ENCODE measurements around the gene RECQL5.
A peak's percentile ranks its signal among the peaks of the same experiment; 100 is the strongest.

RECQL5 gene

GRCh38 chr17:75666959-75667790 is at the start of gene RECQL5, which contains the start of gene SAP30BP:
Gene RECQL5 (minus strand): TSS chr17:75667154. CDS start chr17:75666557, 597 bp downstream.
Gene SAP30BP (plus strand): TSS chr17:75667338. CDS start chr17:75667373, 35 bp downstream.
- DNase-seq, result peak; percentile 86

- no peak for DNase-seq
Observed at GRCh38 chr17:75712446-75712845, 45.5 kb upstream of the RECQL5 start.

GRCh38 chr17:75707079-75707571 is 40.2 kb upstream of the RECQL5 start:
- no peak for DNase-seq

GRCh38 chr17:75706042-75706728 is 39.2 kb upstream of the RECQL5 start:
- DNase-seq, result no peak

GRCh38 chr17:75704963-75705875 is 38.3 kb upstream of the RECQL5 start:
- DNase-seq, result no peak

- DNase-seq, result no peak
Observed at GRCh38 chr17:75703591-75703990, 36.6 kb upstream of the RECQL5 start.

GRCh38 chr17:75703191-75703590 is 36.2 kb upstream of the RECQL5 start:
- no peak for DNase-seq

- DNase-seq, result no peak
Observed at GRCh38 chr17:75701288-75701687, 34.3 kb upstream of the RECQL5 start.

GRCh38 chr17:75698659-75699058 is 31.7 kb upstream of the RECQL5 start:
- DNase-seq, result no peak

- no peak for DNase-seq
Observed at GRCh38 chr17:75697651-75698291, 30.8 kb upstream of the RECQL5 start.

GRCh38 chr17:75695830-75696271 is 28.9 kb upstream of the RECQL5 start:
- no peak for DNase-seq

- DNase-seq, result no peak
Observed at GRCh38 chr17:75695141-75695829, 28.3 kb upstream of the RECQL5 start.

- no peak for DNase-seq
Observed at GRCh38 chr17:75694536-75694935, 27.6 kb upstream of the RECQL5 start.

- no peak for DNase-seq
Observed at GRCh38 chr17:75693500-75694481, 26.8 kb upstream of the RECQL5 start.

- DNase-seq, result no peak
Observed at GRCh38 chr17:75692976-75693375, 26.0 kb upstream of the RECQL5 start.

GRCh38 chr17:75691801-75692626 is 25.1 kb upstream of the RECQL5 start:
- DNase-seq, result no peak

- DNase-seq, result no peak
Observed at GRCh38 chr17:75691371-75691791, 24.4 kb upstream of the RECQL5 start.

GRCh38 chr17:75689441-75689873 is 22.5 kb upstream of the RECQL5 start:
- peak; percentile 84 for DNase-seq

- peak; percentile 78 for DNase-seq
Observed at GRCh38 chr17:75688209-75688825, 21.4 kb upstream of the RECQL5 start.
